ENCODE measurements around the gene AKAP13.

The AKAP13 gene

DNA sequence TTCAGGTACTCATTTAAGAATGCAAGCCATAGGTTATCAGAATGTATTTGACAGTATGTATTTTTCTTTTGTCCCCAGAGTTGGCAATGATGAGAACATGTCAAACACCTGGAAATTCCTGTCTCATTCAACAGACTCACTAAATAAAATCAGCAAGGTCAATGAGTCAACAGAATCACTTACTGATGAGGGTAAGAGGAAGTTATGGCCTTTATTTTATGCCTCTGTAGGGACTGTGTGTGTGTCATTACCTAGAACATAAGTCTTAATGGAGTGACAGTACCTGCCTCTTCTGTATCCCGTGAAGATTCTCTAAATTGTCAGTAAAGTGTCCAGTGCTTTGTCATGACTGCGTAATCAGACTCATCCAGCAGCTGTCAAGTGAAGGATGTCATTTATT lies 336.8 kb downstream of the AKAP13 start:
- H3K4me3 ChIP-seq (ENCODE audit: low read length), result no peak overlapping the region
- no peak for DNase-seq (ENCODE audit: low read depth)
- TF ChIP-seq, protein P1, sequence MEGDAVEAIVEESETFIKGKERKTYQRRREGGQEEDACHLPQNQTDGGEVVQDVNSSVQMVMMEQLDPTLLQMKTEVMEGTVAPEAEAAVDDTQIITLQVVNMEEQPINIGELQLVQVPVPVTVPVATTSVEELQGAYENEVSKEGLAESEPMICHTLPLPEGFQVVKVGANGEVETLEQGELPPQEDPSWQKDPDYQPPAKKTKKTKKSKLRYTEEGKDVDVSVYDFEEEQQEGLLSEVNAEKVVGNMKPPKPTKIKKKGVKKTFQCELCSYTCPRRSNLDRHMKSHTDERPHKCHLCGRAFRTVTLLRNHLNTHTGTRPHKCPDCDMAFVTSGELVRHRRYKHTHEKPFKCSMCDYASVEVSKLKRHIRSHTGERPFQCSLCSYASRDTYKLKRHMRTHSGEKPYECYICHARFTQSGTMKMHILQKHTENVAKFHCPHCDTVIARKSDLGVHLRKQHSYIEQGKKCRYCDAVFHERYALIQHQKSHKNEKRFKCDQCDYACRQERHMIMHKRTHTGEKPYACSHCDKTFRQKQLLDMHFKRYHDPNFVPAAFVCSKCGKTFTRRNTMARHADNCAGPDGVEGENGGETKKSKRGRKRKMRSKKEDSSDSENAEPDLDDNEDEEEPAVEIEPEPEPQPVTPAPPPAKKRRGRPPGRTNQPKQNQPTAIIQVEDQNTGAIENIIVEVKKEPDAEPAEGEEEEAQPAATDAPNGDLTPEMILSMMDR (conservative IDR thresholded peaks at IDR 0.05; ENCODE audit: low read length), result no peak

DNA sequence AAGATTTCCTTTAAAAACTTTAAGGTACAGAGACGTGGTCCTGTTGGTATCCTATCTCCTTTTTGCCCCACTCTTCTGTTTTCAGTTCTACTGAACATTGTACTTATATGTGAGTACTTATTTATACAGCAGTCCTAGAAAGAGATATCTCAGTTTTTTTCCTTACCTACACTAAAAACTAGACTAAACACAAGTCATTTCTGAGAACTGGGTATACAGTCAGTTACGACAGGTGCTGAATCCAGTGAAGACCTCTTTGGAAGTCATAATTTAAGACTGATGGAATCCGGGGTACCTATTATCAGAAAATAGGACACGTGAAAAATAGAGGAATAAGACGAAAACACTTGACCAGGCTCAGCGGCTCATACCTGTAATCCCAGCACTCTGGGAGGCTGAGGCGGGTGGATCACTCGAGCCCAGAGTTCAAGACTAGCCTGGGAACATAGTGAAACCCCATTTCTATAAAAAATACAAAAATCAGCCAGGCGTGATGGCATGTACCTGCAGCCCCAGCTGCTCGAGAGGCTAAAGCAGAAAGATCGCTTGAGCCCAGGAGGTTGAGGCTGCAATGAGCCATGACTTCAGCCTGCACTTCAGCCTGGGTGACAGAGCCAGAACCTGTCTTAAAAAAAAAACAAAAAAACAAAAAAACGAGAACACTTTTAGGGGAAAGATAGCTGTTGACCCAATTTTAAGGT lies 338.0 kb downstream of the AKAP13 start:
- TF ChIP-seq, protein P1 (conservative IDR thresholded peaks at IDR 0.05; ENCODE audit: low read length), result no peak
- no peak for DNase-seq (ENCODE audit: low read depth)
- H3K4me3 ChIP-seq (ENCODE audit: low read length), result no peak overlapping the region

DNA sequence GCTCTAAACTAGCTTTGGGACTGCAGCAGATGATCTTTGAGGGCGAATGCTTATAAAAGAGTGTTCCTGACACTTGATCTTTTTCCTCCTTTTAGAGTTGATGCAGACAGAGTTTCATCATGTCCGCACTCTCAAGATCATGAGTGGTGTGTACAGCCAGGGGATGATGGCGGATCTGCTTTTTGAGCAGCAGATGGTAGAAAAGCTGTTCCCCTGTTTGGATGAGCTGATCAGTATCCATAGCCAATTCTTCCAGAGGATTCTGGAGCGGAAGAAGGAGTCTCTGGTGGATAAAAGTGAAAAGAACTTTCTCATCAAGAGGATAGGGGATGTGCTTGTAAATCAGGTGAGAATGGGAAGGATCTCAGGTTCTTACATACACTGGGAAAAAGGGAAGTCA lies 338.6 kb downstream of the AKAP13 start:
- TF ChIP-seq, protein P1 (conservative IDR thresholded peaks at IDR 0.05; ENCODE audit: low read length), result no peak
- no peak overlapping the region for H3K4me3 ChIP-seq (ENCODE audit: low read length)
- DNase-seq (ENCODE audit: low read depth), result no peak

DNA sequence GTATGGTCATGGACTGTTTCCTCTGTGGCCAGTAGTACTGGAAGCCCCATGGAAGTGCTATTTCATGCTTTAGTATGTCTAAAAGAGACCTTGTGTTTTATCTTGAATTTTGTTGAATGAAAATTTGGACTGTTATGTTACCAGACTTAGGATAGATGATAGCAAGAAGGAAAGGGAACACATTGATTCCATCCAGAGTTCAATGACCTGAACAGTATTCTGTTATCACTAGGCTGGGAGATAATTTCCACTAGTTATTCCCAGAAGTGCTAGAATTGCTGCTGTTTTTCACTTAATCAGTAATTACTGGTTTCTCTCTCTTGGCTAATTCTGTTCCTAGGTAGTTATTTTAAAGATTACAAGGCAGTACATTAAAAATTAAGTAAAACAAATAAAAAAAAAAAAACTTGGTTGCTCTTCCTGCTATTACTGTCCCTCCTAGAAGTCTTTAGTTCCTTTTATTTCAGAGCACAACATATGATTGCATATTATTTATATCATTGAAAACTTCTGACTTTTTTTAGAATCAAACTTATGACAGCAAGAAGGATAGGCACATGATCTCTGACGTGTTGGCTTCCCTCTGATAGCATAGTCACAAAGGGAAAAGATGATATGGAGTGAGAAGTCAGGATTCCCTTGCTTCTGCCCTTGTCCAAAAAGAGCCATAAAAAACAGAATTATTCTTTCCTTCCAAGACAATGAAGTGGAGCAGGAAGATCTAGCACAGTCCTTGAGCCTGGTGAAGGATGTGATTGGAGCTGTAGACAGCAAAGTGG lies 342.2 kb downstream of the AKAP13 start:
- no peak overlapping the region for H3K4me3 ChIP-seq (ENCODE audit: low read length)
- DNase-seq (ENCODE audit: low read depth), result no peak
- TF ChIP-seq, protein P1 (conservative IDR thresholded peaks at IDR 0.05; ENCODE audit: low read length), result no peak

DNA sequence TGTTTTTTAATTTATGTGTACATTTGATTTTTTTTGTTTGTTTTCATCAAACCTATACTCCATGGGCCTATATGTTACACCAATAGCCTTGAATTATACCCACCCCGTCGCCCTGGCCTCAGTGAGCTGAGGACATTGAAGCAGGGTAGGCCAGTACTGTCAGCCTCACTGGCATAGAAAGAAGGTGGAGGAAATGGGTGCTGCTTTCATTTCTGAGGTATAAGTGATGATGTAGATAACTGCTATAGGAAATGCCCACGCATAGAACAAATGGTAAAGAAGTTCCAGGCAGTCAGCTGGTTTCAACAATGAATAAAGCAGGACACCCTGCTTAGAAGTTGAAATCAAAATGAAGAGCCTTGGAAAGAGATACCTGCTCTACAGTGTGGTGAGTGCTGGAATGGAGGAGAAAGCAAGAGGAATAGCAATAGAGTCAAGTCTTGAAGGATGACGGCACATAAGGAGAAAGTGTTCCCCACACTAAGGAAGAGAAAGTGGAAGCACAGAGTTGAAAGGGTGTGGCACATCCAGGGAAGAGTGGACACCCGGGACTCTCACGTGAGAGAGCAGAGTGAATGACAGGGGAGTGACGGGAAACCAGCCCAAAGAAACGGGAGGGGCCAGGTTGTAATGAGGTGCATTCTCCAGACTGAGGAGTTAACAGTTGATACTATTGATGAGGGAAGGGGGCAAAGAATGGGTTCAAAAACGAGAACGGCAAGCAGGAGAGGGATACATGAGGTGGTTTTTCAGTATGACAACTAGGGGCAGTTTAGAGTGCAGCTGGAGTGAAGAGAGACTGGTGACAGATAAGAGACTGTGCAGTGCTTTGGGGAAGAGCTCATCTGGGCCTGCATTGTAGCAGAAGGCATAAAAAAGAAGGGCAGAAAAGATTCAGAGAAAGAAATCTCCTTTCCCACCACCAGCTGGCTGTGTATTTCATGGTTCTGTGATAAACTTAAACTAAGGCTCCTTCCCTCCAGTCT lies 343.9 kb downstream of the AKAP13 start:
- DNase-seq (ENCODE audit: low read depth), result no peak
- TF ChIP-seq, protein P1 (conservative IDR thresholded peaks at IDR 0.05; ENCODE audit: low read length), result no peak
- no peak overlapping the region for H3K4me3 ChIP-seq (ENCODE audit: low read length)

DNA sequence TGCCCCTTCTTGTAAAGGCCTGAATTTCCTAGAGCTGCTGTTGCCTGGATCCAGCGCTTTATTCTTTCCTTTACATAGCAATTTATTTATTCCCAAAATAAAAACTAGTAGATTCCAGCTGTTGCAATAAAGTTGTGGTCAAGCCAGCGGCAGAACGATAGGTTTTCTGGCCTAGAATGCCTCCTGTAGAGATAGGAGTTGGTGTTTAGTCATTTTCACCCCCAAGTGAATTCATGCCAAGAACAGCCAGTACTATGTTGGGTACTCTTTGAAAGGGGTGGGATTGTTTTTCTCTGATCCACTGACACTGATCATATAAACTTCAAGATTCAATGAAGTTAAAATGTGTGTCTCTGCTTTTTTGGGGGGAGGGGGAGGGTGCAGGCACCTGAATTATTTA lies 344.6 kb downstream of the AKAP13 start:
- no peak overlapping the region for H3K4me3 ChIP-seq (ENCODE audit: low read length)
- DNase-seq (ENCODE audit: low read depth), result peak; percentile 44
- TF ChIP-seq, protein P1 (conservative IDR thresholded peaks at IDR 0.05; ENCODE audit: low read length), result no peak

All from AG10803 (cell line).